K562 (cell line): Measurements from ENCODE around the gene NFKB2. TPM values are rescaled to one million over a fixed set of nuclear protein-coding genes. Genes with fewer than 3 reads are reported as not detected.

Source experiments
- ADNP ChIP-seq: fragments of 200-800 bp; sonication (Bioruptor generic); IDR thresholded peaks from 2 replicates; pipeline ENCODE4 v1.6.1; 2016; ENCODE audit warnings: missing genetic modification characterization, missing compliant biosample characterization
- BMI1 ChIP-seq: fragments of 150-350 bp; IDR thresholded peaks from 2 replicates; pipeline ENCODE4 v1.6.1; 2014; ENCODE audit warnings: low read length
- CBX5 ChIP-seq: IDR thresholded peaks from 2 replicates; pipeline ENCODE4 v1.6.1; 2014; ENCODE audit warnings: low read depth, borderline replicate concordance
- JUNB ChIP-seq: fragments of 450-650 bp; formaldehyde crosslinking; conservative IDR thresholded peaks from 2 replicates; pipeline ENCODE4 v1.4.0; 2020; ENCODE audit warnings: mild to moderate bottlenecking
- MXI1 ChIP-seq: IDR thresholded peaks from 2 replicates; pipeline ENCODE4 v1.6.1; 2011; ENCODE audit warnings: low read depth, mild to moderate bottlenecking, improper control_type of control experiment, low read length
- SRSF7 ChIP-seq: fragments of 200-400 bp; formaldehyde crosslinking; optimal IDR thresholded peaks from 2 replicates; pipeline ENCODE3; 2017; ENCODE audit warnings: mild to moderate bottlenecking, low read depth, low read length
- UBTF ChIP-seq, 2 experiments: IDR thresholded peaks; 2 replicates each; pipeline ENCODE4 v1.6.1; 2012; ENCODE audit warnings: improper control_type of control experiment in 2 of 2, low read depth in 2 of 2, low read length in 2 of 2, borderline replicate concordance in 1 of 2
- ZZZ3 ChIP-seq: fragments of 450-650 bp; IDR thresholded peaks from 2 replicates; pipeline ENCODE4 v1.6.1; 2016; ENCODE audit warnings: antibody characterized with exemption, mild to moderate bottlenecking, moderate library complexity
- polyA plus RNA-seq, 8 experiments: library from polyadenylated mRNA; depleted of rRNA in 4 of 8; stranded (reverse) in 5 of 8; unstranded in 3 of 8; fragments of >200 nt; fragmentation: Nextera tagmentation in 2 of 8; fragmentation: Illumina TruSeq in 1 of 8; extraction: Ambion mirVana in 2 of 8; extraction: Trizol in 1 of 8; gene quantifications; 2 replicates each; pipeline versions ENCODE4 v1.2.1 to v1.2.3, GENCODE V29; 2011 to 2014; ENCODE audit warnings: inconsistent platforms in 1 of 8, missing spikeins in 1 of 8
- total RNA-seq, 7 experiments: library from RNA; depleted of rRNA in 6 of 7; stranded (reverse); fragments of >200 nt in 6 of 7; fragmentation: Illumina TruSeq in 2 of 7; extraction: Trizol in 2 of 7; gene quantifications; 2 replicates each; pipeline versions ENCODE4 v1.2.1 to v1.2.3, GENCODE V29; 2011 to 2021; ENCODE audit warnings: low replicate concordance in 1 of 7
- TF ChIP-seq, protein P1 (sequence below), 2 experiments: fragments of 150-350 bp in 1 of 2; IDR thresholded peaks; 2 replicates each; pipeline ENCODE4 v1.6.1; 2012 to 2016; ENCODE audit warnings: low read depth in 2 of 2, low read length in 2 of 2, mild to moderate bottlenecking in 1 of 2, moderate library complexity in 1 of 2
- TF ChIP-seq, protein P2 (sequence below): fragments of 250-450 bp; sonication (Bioruptor Pico); IDR thresholded peaks from 2 replicates; pipeline ENCODE4 v1.8.0; 2022; ENCODE audit warnings: inconsistent platforms, mild to moderate bottlenecking, moderate library complexity, borderline replicate concordance
- TF ChIP-seq, protein P3 (sequence below), 3 experiments: IDR thresholded peaks in 2 of 3; conservative IDR thresholded peaks in 1 of 3; 2 replicates each; pipeline ENCODE4 v1.5.1; 2011 to 2012; ENCODE audit warnings: low read length in 3 of 3, mild to moderate bottlenecking in 3 of 3, control low read depth in 2 of 3, improper control_type of control experiment in 1 of 3, inconsistent platforms in 1 of 3, low read depth in 1 of 3, mixed read lengths in 1 of 3, moderate library complexity in 1 of 3; ENCODE audit not compliant: insufficient read depth in 2 of 3
- TF ChIP-seq, protein P4 (sequence below): fragments of 250-450 bp; sonication (Bioruptor Pico); IDR thresholded peaks from 2 replicates; pipeline ENCODE4 v1.5.0; 2021
- TF ChIP-seq, protein P5 (sequence below): sonication (generic); formaldehyde crosslinking; IDR thresholded peaks from 2 replicates; pipeline ENCODE4 v1.8.0; 2022; ENCODE audit warnings: missing genetic modification reagents, mild to moderate bottlenecking, borderline replicate concordance

NFKB2 gene
- total and polyA plus RNA-seq, 9 of the 15 experiments (the other 6 are each of a cell fraction or from before 2014, with no cell fraction given) = 0.07 to 20.3 (median 7.9) TPM

- TF ChIP-seq, protein P1, sequence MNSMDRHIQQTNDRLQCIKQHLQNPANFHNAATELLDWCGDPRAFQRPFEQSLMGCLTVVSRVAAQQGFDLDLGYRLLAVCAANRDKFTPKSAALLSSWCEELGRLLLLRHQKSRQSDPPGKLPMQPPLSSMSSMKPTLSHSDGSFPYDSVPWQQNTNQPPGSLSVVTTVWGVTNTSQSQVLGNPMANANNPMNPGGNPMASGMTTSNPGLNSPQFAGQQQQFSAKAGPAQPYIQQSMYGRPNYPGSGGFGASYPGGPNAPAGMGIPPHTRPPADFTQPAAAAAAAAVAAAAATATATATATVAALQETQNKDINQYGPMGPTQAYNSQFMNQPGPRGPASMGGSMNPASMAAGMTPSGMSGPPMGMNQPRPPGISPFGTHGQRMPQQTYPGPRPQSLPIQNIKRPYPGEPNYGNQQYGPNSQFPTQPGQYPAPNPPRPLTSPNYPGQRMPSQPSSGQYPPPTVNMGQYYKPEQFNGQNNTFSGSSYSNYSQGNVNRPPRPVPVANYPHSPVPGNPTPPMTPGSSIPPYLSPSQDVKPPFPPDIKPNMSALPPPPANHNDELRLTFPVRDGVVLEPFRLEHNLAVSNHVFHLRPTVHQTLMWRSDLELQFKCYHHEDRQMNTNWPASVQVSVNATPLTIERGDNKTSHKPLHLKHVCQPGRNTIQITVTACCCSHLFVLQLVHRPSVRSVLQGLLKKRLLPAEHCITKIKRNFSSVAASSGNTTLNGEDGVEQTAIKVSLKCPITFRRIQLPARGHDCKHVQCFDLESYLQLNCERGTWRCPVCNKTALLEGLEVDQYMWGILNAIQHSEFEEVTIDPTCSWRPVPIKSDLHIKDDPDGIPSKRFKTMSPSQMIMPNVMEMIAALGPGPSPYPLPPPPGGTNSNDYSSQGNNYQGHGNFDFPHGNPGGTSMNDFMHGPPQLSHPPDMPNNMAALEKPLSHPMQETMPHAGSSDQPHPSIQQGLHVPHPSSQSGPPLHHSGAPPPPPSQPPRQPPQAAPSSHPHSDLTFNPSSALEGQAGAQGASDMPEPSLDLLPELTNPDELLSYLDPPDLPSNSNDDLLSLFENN (IDR thresholded peaks at IDR 0.05; ENCODE audit: low read depth in 2 of 2, low read length in 2 of 2) = no peak
- no peak for TF ChIP-seq UBTF (IDR thresholded peaks at IDR 0.05; ENCODE audit: borderline replicate concordance in 1 of 2, low read depth in 2 of 2, low read length in 2 of 2)
- no peak for TF ChIP-seq JUNB (CRISPR knock-in tag)
- no peak for TF ChIP-seq ZZZ3
- TF ChIP-seq, protein P2, sequence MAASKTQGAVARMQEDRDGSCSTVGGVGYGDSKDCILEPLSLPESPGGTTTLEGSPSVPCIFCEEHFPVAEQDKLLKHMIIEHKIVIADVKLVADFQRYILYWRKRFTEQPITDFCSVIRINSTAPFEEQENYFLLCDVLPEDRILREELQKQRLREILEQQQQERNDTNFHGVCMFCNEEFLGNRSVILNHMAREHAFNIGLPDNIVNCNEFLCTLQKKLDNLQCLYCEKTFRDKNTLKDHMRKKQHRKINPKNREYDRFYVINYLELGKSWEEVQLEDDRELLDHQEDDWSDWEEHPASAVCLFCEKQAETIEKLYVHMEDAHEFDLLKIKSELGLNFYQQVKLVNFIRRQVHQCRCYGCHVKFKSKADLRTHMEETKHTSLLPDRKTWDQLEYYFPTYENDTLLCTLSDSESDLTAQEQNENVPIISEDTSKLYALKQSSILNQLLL (CRISPR knock-in tag) = no peak
- TF ChIP-seq, protein P3, sequence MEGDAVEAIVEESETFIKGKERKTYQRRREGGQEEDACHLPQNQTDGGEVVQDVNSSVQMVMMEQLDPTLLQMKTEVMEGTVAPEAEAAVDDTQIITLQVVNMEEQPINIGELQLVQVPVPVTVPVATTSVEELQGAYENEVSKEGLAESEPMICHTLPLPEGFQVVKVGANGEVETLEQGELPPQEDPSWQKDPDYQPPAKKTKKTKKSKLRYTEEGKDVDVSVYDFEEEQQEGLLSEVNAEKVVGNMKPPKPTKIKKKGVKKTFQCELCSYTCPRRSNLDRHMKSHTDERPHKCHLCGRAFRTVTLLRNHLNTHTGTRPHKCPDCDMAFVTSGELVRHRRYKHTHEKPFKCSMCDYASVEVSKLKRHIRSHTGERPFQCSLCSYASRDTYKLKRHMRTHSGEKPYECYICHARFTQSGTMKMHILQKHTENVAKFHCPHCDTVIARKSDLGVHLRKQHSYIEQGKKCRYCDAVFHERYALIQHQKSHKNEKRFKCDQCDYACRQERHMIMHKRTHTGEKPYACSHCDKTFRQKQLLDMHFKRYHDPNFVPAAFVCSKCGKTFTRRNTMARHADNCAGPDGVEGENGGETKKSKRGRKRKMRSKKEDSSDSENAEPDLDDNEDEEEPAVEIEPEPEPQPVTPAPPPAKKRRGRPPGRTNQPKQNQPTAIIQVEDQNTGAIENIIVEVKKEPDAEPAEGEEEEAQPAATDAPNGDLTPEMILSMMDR (IDR thresholded peaks at IDR 0.05 in 2 of 3, conservative IDR thresholded peaks at IDR 0.05 in 1 of 3; ENCODE audit: insufficient read depth in 2 of 3, low read depth in 1 of 3, low read length in 3 of 3) = peak; percentile 72 to 84 (median 77)
- no peak for TF ChIP-seq BMI1
- TF ChIP-seq, protein P4, sequence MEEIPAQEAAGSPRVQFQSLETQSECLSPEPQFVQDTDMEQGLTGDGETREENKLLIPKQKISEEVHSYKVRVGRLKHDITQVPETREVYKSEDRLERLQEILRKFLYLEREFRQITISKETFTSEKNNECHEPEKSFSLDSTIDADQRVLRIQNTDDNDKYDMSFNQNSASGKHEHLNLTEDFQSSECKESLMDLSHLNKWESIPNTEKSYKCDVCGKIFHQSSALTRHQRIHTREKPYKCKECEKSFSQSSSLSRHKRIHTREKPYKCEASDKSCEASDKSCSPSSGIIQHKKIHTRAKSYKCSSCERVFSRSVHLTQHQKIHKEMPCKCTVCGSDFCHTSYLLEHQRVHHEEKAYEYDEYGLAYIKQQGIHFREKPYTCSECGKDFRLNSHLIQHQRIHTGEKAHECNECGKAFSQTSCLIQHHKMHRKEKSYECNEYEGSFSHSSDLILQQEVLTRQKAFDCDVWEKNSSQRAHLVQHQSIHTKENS = no peak
- no peak for TF ChIP-seq SRSF7
- TF ChIP-seq CBX5 = no peak
- TF ChIP-seq ADNP = no peak
- no peak for TF ChIP-seq MXI1
- TF ChIP-seq, protein P5, sequence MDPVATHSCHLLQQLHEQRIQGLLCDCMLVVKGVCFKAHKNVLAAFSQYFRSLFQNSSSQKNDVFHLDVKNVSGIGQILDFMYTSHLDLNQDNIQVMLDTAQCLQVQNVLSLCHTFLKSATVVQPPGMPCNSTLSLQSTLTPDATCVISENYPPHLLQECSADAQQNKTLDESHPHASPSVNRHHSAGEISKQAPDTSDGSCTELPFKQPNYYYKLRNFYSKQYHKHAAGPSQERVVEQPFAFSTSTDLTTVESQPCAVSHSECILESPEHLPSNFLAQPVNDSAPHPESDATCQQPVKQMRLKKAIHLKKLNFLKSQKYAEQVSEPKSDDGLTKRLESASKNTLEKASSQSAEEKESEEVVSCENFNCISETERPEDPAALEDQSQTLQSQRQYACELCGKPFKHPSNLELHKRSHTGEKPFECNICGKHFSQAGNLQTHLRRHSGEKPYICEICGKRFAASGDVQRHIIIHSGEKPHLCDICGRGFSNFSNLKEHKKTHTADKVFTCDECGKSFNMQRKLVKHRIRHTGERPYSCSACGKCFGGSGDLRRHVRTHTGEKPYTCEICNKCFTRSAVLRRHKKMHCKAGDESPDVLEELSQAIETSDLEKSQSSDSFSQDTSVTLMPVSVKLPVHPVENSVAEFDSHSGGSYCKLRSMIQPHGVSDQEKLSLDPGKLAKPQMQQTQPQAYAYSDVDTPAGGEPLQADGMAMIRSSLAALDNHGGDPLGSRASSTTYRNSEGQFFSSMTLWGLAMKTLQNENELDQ (CRISPR knock-in tag) = no peak
Observed at GRCh38 chr10:102352066-102352715, 43.3 kb upstream of the NFKB2 start (continued).
